ENCODE results near the gene HNRNPH2.

GRCh38 chrX:101398694-101399093, 9.3 kb upstream of the HNRNPH2 start:
- TF ChIP-seq, protein P1, sequence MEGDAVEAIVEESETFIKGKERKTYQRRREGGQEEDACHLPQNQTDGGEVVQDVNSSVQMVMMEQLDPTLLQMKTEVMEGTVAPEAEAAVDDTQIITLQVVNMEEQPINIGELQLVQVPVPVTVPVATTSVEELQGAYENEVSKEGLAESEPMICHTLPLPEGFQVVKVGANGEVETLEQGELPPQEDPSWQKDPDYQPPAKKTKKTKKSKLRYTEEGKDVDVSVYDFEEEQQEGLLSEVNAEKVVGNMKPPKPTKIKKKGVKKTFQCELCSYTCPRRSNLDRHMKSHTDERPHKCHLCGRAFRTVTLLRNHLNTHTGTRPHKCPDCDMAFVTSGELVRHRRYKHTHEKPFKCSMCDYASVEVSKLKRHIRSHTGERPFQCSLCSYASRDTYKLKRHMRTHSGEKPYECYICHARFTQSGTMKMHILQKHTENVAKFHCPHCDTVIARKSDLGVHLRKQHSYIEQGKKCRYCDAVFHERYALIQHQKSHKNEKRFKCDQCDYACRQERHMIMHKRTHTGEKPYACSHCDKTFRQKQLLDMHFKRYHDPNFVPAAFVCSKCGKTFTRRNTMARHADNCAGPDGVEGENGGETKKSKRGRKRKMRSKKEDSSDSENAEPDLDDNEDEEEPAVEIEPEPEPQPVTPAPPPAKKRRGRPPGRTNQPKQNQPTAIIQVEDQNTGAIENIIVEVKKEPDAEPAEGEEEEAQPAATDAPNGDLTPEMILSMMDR (IDR thresholded peaks at IDR 0.05) = no peak
- no peak for TF ChIP-seq POLR2A (IDR thresholded peaks at IDR 0.05)

Measured in heart left ventricle (tissue), 13 donors.